ENCODE results near the gene SLC35F4.

- TF ChIP-seq POLR2A (IDR thresholded peaks at IDR 0.05) (no peak), CTCF (IDR thresholded peaks at IDR 0.05) (no peak), EP300 (IDR thresholded peaks at IDR 0.05) (no peak)
Measured at GRCh38 chr14:57578801-57579200, 287.1 kb downstream of the SLC35F4 start.

All from suprapubic skin (tissue), 3 donors.